ENCODE data around the gene SDHA. TPM values are rescaled to one million over a fixed set of nuclear protein-coding genes. Genes with fewer than 3 reads are reported as not detected.
A peak's percentile ranks its signal among the peaks of the same experiment; 100 is the strongest.

Gene SDHA
- total RNA-seq, 3 donors from 2014 or later: 71.1 to 80.6 (median 79.5) TPM

DNA sequence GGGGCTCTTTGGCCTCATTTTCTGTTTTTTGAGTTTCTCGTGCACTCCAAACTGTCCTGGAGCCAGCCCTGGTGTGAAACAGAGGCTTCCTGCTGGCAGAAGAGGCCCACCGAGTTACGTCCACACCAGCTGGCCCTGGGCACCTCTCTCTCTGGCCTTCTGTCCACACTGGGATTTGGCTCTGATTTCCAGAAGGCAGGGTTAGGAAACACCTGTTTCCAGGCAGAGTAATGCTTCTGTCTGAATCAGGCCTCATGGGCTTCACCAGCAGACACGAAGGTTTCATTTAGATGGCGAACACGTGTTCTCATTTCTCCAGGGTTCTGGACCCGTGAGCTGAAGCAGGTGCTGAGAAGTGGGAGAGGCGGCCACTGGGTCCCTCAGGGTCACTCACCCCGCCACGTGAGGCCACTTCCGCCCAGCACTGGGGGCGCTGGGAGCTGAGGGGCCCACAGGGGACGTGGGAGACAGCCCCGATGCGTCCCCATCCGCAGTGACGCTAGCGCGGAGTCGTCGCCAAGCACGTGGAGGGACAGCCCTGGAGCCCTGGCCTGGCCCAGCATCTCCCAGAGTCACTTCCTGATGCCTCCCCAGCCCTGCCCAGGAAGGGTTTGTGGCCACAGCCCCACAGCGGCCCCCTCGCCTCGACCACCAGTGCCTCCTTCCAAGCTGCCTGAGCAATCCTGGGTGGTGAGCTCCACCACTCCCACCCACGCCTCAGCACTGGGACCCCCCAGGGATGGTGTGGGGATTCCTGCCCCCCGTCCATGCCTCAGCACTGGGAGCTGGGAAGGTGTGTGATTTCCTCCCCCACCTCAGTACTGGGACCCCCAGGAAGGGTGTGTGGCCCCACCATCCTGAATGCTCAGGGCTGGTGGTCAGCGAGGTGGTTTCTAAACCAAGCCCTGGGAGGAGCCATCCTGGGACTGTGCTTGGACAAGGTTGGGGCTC, 31.8 kb upstream of the SDHA start:
- no peak for TF ChIP-seq CTCF (IDR thresholded peaks at IDR 0.05)
- TF ChIP-seq POLR2AphosphoS5 (IDR thresholded peaks at IDR 0.05): no peak
- TF ChIP-seq POLR2A (IDR thresholded peaks at IDR 0.05): no peak
- Histone ChIP-seq H3K4me1 (no peaks in the 10 kb centered on the region), H3K27me3 (no peaks in the 10 kb centered on the region), H3K27ac (no peak overlapping the region), H3K36me3 (no peaks in the 10 kb centered on the region), H3K4me3 (no peak overlapping the region), H3K9me3 (no peaks in the 10 kb centered on the region)
- no peak for DNase-seq (ENCODE audit: low spot score in 2 of 2)
- intact Hi-C loops (cut with DNase I; ENCODE audit: low total_unique reads): no loop called here

DNA sequence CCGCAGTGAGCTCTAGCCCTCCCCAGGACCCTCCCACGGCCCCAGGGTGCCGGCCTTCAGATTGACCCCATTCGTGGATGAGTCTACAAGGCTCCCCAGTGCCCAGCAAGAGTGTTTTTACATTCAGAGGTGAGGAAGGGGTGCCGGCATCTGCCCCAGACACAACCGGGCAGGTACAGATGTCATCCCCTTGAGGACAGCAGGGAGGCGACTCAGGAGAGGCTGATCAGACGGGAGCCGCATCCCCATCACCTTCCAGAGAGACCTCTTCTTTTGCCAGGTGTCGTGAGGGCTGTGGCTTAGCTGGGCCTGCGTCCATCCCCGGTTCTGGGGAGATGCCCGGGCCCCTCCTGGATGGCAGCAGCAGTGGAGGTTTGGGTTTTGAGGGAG, 31.1 kb upstream of the SDHA start:
- H3K27me3 ChIP-seq: no peaks in the 10 kb centered on the region
- H3K4me1 ChIP-seq: no peaks in the 10 kb centered on the region
- H3K27ac ChIP-seq: no peak overlapping the region
- H3K36me3 ChIP-seq: no peaks in the 10 kb centered on the region
- no peaks in the 10 kb centered on the region for H3K9me3 ChIP-seq
- no peak for DNase-seq (ENCODE audit: low spot score in 2 of 2)
- intact Hi-C loops (cut with DNase I; ENCODE audit: low total_unique reads): no loop called here
- no peak overlapping the region for H3K4me3 ChIP-seq
- TF ChIP-seq POLR2A (IDR thresholded peaks at IDR 0.05): no peak
- no peak for TF ChIP-seq POLR2AphosphoS5 (IDR thresholded peaks at IDR 0.05)
- no peak for TF ChIP-seq CTCF (IDR thresholded peaks at IDR 0.05)

DNA sequence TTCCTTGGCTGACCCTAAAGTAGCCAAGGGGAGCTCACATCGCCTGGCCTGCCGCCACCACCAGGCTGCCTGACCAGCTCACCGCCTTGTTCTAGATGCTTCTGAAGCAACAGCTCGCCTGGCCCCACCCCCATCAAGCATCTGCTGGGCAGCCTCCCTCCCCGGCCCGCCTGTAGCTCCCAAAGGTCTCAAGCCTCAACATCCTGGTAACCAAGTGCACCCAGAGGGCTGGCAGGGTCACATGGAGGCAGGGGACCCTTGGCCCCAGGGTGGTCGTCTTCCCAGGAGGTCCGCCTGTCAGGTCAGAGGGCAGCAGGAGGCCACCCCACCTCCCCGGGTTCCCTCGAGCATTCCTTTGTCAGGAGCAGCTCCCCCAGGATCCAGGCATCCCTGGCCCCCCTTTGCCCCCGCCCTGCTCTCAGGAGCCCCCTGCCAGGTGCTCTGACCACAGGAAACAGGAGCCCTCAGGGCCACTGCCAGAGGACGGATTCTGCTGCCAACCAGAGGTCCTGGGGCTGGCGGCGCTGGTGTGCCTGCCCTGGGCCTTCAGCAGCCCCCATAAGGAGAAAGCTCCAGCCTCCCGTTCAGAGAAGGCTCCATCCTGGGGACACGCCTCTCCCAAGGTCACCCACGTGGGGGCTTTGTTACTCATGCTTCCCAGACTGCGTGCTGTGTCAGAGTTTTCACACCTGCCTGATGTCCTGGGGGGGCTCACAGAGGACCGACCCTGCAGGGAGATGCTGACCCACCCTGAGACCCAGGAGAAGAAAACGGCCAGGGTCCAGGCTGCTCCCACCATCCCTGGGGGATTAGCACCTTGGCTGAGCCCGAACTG, 30.3 kb upstream of the SDHA start:
- no peaks in the 10 kb centered on the region for H3K9me3 ChIP-seq
- no peak overlapping the region for H3K27ac ChIP-seq
- intact Hi-C loops (cut with DNase I; ENCODE audit: low total_unique reads): no loop called here
- no peak for TF ChIP-seq POLR2A (IDR thresholded peaks at IDR 0.05)
- H3K4me1 ChIP-seq: no peaks in the 10 kb centered on the region
- no peak for DNase-seq (ENCODE audit: low spot score in 2 of 2)
- no peaks in the 10 kb centered on the region for H3K36me3 ChIP-seq
- H3K4me3 ChIP-seq: peak overlapping the region in 2 of 3 donors; percentile 38 to 55
- no peaks in the 10 kb centered on the region for H3K27me3 ChIP-seq

DNA sequence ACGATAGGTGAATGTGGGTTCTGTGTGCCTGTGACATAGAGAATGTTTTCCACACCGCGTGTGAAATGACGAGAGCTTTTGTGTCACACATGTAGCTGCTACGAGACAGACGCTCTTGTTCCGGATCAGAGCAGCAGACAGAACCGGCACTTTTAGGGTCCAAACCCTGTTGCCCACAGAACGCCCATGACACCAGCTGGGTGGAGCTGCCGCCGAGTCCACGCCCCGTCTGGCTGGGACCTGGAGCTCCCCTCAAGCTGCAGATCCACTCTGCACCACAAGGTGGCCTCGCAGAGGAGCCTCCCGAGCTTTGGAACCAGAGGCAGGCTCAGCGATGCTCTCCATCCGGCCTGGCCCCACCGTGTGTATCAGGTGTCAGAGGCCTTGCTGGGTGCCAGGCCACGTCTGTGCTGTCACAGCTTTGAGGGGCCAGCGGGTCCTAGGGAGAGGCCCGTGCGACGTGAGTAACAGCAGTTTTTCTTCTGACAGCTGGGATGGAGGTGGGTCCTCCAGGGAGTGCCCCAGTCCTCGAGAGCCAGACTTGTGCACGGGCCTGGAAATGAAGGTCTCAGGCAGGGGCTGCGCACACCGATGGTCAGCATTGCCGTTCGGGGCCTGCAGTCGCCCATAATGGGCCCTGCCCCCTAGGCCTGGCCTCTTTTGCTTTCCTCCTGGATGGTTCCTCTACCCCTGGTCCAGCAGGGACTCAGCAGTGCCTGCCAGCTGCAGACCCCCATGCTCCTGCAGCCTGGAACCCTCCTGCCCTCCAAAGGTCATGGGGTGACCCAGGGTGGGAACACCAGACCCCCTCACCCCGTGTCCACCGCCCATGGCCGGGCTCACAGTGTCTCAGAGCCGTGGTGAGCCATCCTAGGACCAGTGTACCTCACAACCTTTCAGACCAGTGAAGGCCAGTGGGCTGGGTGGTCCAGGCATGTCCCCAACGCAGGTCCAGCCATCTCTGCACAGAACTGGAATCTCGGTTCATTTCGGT, 29.3 kb upstream of the SDHA start:
- Histone ChIP-seq H3K27ac (no peak overlapping the region), H3K4me1 (no peaks in the 10 kb centered on the region), H3K27me3 (no peaks in the 10 kb centered on the region), H3K36me3 (no peaks in the 10 kb centered on the region), H3K4me3 (peak overlapping the region in 2 of 3 donors; percentile 38 to 55), H3K9me3 (no peaks in the 10 kb centered on the region)
- intact Hi-C loops (cut with DNase I; ENCODE audit: low total_unique reads): no loop called here
- no peak for TF ChIP-seq POLR2A (IDR thresholded peaks at IDR 0.05)
- peak; percentile 85 to 90 (median 89) for TF ChIP-seq CTCF (IDR thresholded peaks at IDR 0.05)
- DNase-seq (ENCODE audit: low spot score in 2 of 2): peak; percentile 76 to 91

DNA sequence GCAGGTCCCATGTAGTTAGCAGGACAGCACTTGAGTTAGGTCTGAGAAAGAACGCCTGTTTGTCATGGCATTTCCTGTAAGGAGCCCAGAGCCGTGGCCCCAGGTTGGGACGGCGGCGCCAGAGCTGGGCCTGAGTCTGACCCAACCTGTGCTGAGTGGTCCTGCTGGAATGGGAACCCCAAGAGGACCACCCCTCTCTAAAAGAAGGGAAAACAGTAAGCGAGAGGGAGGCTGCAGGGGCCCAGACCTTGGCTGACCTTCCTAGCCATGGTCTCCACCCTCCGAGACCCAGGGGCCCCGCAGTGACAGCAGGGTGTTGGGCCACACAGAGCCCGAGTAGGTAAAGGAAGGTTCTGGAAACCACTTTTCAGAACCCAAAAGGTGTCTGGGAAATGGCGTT, 28.6 kb upstream of the SDHA start:
- DNase-seq (ENCODE audit: low spot score in 2 of 2): no peak
- no peaks in the 10 kb centered on the region for H3K4me1 ChIP-seq
- no peak for TF ChIP-seq POLR2A (IDR thresholded peaks at IDR 0.05)
- no peak for TF ChIP-seq POLR2AphosphoS5 (IDR thresholded peaks at IDR 0.05)
- no peak for TF ChIP-seq CTCF (IDR thresholded peaks at IDR 0.05)
- no peaks in the 10 kb centered on the region for H3K27me3 ChIP-seq
- no peaks in the 10 kb centered on the region for H3K36me3 ChIP-seq
- no peak overlapping the region for H3K4me3 ChIP-seq
- H3K9me3 ChIP-seq: no peaks in the 10 kb centered on the region
- intact Hi-C loops (cut with DNase I; ENCODE audit: low total_unique reads): no loop called here
- no peak overlapping the region for H3K27ac ChIP-seq
